ENCODE results near the gene MIA.

DNA sequence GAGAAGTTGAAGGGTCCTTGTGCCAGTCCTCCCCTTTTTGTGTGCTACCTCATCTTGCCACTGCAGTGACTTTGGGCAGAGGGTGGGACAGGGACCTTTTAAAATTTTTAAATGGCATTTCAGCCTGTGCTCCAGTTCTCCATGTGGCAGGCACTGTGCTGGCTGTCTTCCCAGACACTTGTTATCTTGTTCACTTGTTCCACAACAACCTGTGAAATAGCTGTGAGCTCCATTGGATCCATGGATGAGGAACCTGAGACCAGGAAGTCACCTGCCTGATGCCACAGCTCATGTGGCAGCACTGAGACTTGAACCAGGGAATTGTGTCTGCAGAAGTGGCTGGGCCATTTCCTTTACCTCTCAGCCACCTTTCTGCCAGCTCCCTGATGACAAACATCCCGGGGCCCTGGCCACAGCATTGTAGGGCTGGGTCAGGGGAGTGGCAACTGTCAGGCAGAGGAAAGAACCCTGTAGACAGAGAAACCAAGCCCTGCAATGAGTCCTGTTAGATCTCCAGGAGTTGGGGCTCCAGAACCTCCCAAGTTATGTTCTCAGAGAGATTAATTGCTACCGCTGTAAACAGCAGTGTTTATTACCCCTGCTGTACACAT lies 30.0 kb downstream of the MIA start:
- TF ChIP-seq CTCF (IDR thresholded peaks at IDR 0.05), result no peak
- no peak for TF ChIP-seq EZH2 (IDR thresholded peaks at IDR 0.05; ENCODE audit: borderline replicate concordance, insufficient read depth, low read depth, low read length, poor library complexity, severe bottlenecking)
